Loucy (cell line): Measurements from ENCODE around the gene CPPED1.

Experiments used
- H2AFZ ChIP-seq: fragments of 200-600 bp; sonication (generic); 2 replicates; pipeline ENCODE4 v1.6.0; 2016; ENCODE audit warnings: antibody characterized with exemption, mild to moderate bottlenecking, low read length, moderate library complexity
- H3F3A ChIP-seq: fragments of 200-600 bp; 2 replicates; pipeline ENCODE4 v1.6.0; 2016; ENCODE audit warnings: antibody characterized with exemption, low read depth, mild to moderate bottlenecking
- H3K27me3 ChIP-seq: fragments of 200-600 bp; sonication (generic); 2 replicates; pipeline ENCODE4 v1.6.1; 2014; ENCODE audit warnings: low read length, mild to moderate bottlenecking; ENCODE audit not compliant: insufficient read depth, poor library complexity, severe bottlenecking
- H3K36me3 ChIP-seq: fragments of 200-600 bp; sonication (generic); 2 replicates; pipeline ENCODE4 v1.6.1; 2016; ENCODE audit warnings: low read length; ENCODE audit not compliant: insufficient read depth
- H3K4me1 ChIP-seq: fragments of 200-600 bp; sonication (generic); 2 replicates; pipeline ENCODE4 v1.5.1; 2014; ENCODE audit warnings: low read length, mild to moderate bottlenecking; ENCODE audit not compliant: insufficient read depth, poor library complexity, severe bottlenecking
- H3K4me2 ChIP-seq: fragments of 200-600 bp; sonication (generic); 2 replicates; pipeline ENCODE4 v1.6.0; 2014; ENCODE audit warnings: antibody characterized with exemption, low read length, low read depth, mild to moderate bottlenecking; ENCODE audit not compliant: poor library complexity, severe bottlenecking
- H3K4me3 ChIP-seq: fragments of 200-600 bp; sonication (generic); 2 replicates; pipeline ENCODE4 v1.5.1; 2014; ENCODE audit warnings: low read length, mild to moderate bottlenecking, mixed read lengths; ENCODE audit not compliant: poor library complexity, severe bottlenecking
- H3K79me2 ChIP-seq: fragments of 200-600 bp; sonication (generic); 2 replicates; pipeline ENCODE4 v1.6.1; 2014; ENCODE audit warnings: low read length; ENCODE audit not compliant: insufficient read depth
- H3K9ac ChIP-seq: fragments of 200-600 bp; sonication (generic); 2 replicates; pipeline ENCODE4 v1.6.0; 2014; ENCODE audit warnings: mild to moderate bottlenecking, low read depth, low read length, moderate library complexity; ENCODE audit not compliant: poor library complexity, severe bottlenecking
- H3K9me2 ChIP-seq: fragments of 200-600 bp; sonication (generic); replicated peaks from 2 replicates; pipeline ENCODE4 v1.6.1; 2016; ENCODE audit warnings: low read depth, low read length, mixed read lengths
- H3K9me3 ChIP-seq: fragments of 200-600 bp; sonication (generic); 2 replicates; pipeline ENCODE4 v1.6.1; 2014; ENCODE audit warnings: mild to moderate bottlenecking, antibody characterized with exemption, low read length, low read depth; ENCODE audit not compliant: insufficient read depth
- H4K20me1 ChIP-seq: fragments of 200-600 bp; sonication (generic); 2 replicates; pipeline ENCODE4 v1.6.0; 2014; ENCODE audit warnings: antibody characterized with exemption, low read length, mild to moderate bottlenecking; ENCODE audit not compliant: insufficient read depth, poor library complexity, severe bottlenecking
- CTCF ChIP-seq: fragments of 200-600 bp; sonication (generic); conservative IDR thresholded peaks from 2 replicates; pipeline ENCODE4 v1.5.1; 2014; ENCODE audit warnings: mild to moderate bottlenecking, antibody characterized with exemption, low read length
- EZH2phosphoT487 ChIP-seq: fragments of 200-600 bp; IDR thresholded peaks from 2 replicates; pipeline ENCODE4 v1.6.1; 2018; ENCODE audit warnings: antibody characterized with exemption, mild to moderate bottlenecking, moderate library complexity, borderline replicate concordance

The CPPED1 gene

GRCh38 chr16:12771341-12771798 is 32.3 kb downstream of the CPPED1 start:
- Histone ChIP-seq H3K79me2 (no peaks in the 10 kb centered on the region), H3K9me2 (no peaks in the 10 kb centered on the region), H3K4me2 (no peak overlapping the region), H2AFZ (no peak overlapping the region), H4K20me1 (no peaks in the 10 kb centered on the region), H3K27me3 (no peaks in the 10 kb centered on the region), H3K9me3 (no peaks in the 10 kb centered on the region), H3K4me1 (no peaks in the 10 kb centered on the region), H3K9ac (no peak overlapping the region), H3F3A (no peaks in the 10 kb centered on the region), H3K36me3 (no peaks in the 10 kb centered on the region), H3K4me3 (no peak overlapping the region)
- TF ChIP-seq EZH2phosphoT487 = no peak
- TF ChIP-seq CTCF = no peak

- no peak overlapping the region for H3K4me3 ChIP-seq
- H3K79me2 ChIP-seq = no peaks in the 10 kb centered on the region
- no peaks in the 10 kb centered on the region for H3K9me2 ChIP-seq
- no peak for TF ChIP-seq EZH2phosphoT487
- no peak for TF ChIP-seq CTCF
- no peak overlapping the region for H3K9ac ChIP-seq
- H4K20me1 ChIP-seq = no peaks in the 10 kb centered on the region
- H2AFZ ChIP-seq = no peak overlapping the region
- no peak overlapping the region for H3K4me2 ChIP-seq
- no peaks in the 10 kb centered on the region for H3F3A ChIP-seq
- H3K9me3 ChIP-seq = no peaks in the 10 kb centered on the region
- H3K4me1 ChIP-seq = no peaks in the 10 kb centered on the region
- no peaks in the 10 kb centered on the region for H3K36me3 ChIP-seq
- no peaks in the 10 kb centered on the region for H3K27me3 ChIP-seq
These were observed 34.2 kb downstream of the CPPED1 start for GRCh38 chr16:12769525-12769924.

GRCh38 chr16:12767897-12768296 is 35.8 kb downstream of the CPPED1 start:
- no peaks in the 10 kb centered on the region for H3K4me1 ChIP-seq
- H3K9me3 ChIP-seq = no peaks in the 10 kb centered on the region
- no peak overlapping the region for H3K4me2 ChIP-seq
- no peak overlapping the region for H3K9ac ChIP-seq
- no peak overlapping the region for H3K4me3 ChIP-seq
- H3K36me3 ChIP-seq = no peaks in the 10 kb centered on the region
- H3F3A ChIP-seq = no peaks in the 10 kb centered on the region
- H3K27me3 ChIP-seq = no peaks in the 10 kb centered on the region
- H2AFZ ChIP-seq = no peak overlapping the region
- no peaks in the 10 kb centered on the region for H4K20me1 ChIP-seq
- H3K9me2 ChIP-seq = no peaks in the 10 kb centered on the region
- TF ChIP-seq EZH2phosphoT487 = no peak
- no peak for TF ChIP-seq CTCF
- H3K79me2 ChIP-seq = no peaks in the 10 kb centered on the region
